ENCODE measurements around the gene HOXB3.
A peak's percentile ranks its signal among the peaks of the same experiment; 100 is the strongest.

Gene HOXB3

GRCh38 chr17:48589831-48590606 is at the start of gene HOXB3:
TSS of gene HOXB3 (minus strand) at chr17:48590241. CDS start at chr17:48552474, 37,767 bp downstream.
- no peak for DNase-seq (ENCODE audit: low read depth)

GRCh38 chr17:48639136-48639535 is 49.1 kb upstream of the HOXB3 start:
- DNase-seq (ENCODE audit: low read depth): no peak

GRCh38 chr17:48637323-48638260 is 47.6 kb upstream of the HOXB3 start:
- DNase-seq (ENCODE audit: low read depth): no peak

- DNase-seq (ENCODE audit: low read depth): peak; percentile 50
These were observed 46.4 kb upstream of the HOXB3 start for GRCh38 chr17:48636177-48637018.

GRCh38 chr17:48634493-48635208 is 44.6 kb upstream of the HOXB3 start:
- no peak for DNase-seq (ENCODE audit: low read depth)

GRCh38 chr17:48633266-48633677 is 43.2 kb upstream of the HOXB3 start:
- DNase-seq (ENCODE audit: low read depth): no peak

- DNase-seq (ENCODE audit: low read depth): no peak
These were observed 42.7 kb upstream of the HOXB3 start for GRCh38 chr17:48632579-48633265.

GRCh38 chr17:48631693-48632578 is 41.9 kb upstream of the HOXB3 start:
- no peak for DNase-seq (ENCODE audit: low read depth)

- no peak for DNase-seq (ENCODE audit: low read depth)
These were observed 41.1 kb upstream of the HOXB3 start for GRCh38 chr17:48630925-48631692.

- no peak for DNase-seq (ENCODE audit: low read depth)
These were observed 40.2 kb upstream of the HOXB3 start for GRCh38 chr17:48630009-48630924.

- no peak for DNase-seq (ENCODE audit: low read depth)
These were observed 39.3 kb upstream of the HOXB3 start for GRCh38 chr17:48629411-48629759.

- DNase-seq (ENCODE audit: low read depth): no peak
These were observed 38.8 kb upstream of the HOXB3 start for GRCh38 chr17:48628649-48629410.

GRCh38 chr17:48627623-48628521 is 37.8 kb upstream of the HOXB3 start:
- DNase-seq (ENCODE audit: low read depth): no peak

GRCh38 chr17:48627118-48627597 is 37.1 kb upstream of the HOXB3 start:
- DNase-seq (ENCODE audit: low read depth): no peak

- peak; percentile 61 for DNase-seq (ENCODE audit: low read depth)
These were observed 36.4 kb upstream of the HOXB3 start, which contains the start of gene HOXB9 for GRCh38 chr17:48626245-48627117. TSS of gene HOXB9 (minus strand) at chr17:48626358. CDS start at chr17:48626269, 89 bp downstream.

All from stimulated activated CD8-positive, alpha-beta memory T cell treated with anti-CD3 and anti-CD28 coated beads, Interleukin-12 subunit alpha, Interleukin-12 subunit beta, amount 100 ng/mL, for 4 hours (primary cell).